GM19395 (cell line): ENCODE results near the gene XIST.
A peak's percentile ranks its signal among the peaks of the same experiment; 100 is the strongest.
"Not testable (repeated sequence)": the region's sequence is repeated elsewhere in the genome, so short reads cannot be mapped to it uniquely, and the experiment has no call there.

ENCODE experiments used
- ATAC-seq: cut with Tn5 transposase; IDR thresholded peaks from one replicate; pipeline ENCODE4 v1.9.1; 2021; ENCODE audit warnings: mild to moderate bottlenecking, moderate library complexity; ENCODE audit not compliant: unreplicated experiment

The XIST gene

GRCh38 chrX:73852467-73852866 is at the start of gene XIST:
Gene XIST, minus strand, starts transcription at chrX:73852714.
- no peak for ATAC-seq

DNA sequence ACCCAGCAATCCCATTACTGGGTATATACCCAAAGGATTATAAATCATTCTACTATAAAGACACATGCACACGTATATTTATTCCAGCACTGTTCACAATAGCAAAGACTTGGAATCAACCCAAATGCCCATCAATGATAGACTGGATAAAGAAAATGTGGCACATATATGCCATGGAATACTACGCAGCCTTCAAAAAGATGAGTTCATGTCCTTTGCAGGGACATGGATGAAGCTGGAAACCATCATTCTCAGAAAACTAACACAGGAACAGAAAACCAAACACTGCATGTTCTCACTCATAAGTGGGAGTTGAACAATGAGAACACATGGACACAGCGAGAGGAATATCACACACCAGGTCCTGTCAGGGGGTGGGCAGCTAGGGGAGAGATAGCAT is 45.8 kb upstream of the XIST start:
- ATAC-seq: not testable (repeated sequence)

DNA sequence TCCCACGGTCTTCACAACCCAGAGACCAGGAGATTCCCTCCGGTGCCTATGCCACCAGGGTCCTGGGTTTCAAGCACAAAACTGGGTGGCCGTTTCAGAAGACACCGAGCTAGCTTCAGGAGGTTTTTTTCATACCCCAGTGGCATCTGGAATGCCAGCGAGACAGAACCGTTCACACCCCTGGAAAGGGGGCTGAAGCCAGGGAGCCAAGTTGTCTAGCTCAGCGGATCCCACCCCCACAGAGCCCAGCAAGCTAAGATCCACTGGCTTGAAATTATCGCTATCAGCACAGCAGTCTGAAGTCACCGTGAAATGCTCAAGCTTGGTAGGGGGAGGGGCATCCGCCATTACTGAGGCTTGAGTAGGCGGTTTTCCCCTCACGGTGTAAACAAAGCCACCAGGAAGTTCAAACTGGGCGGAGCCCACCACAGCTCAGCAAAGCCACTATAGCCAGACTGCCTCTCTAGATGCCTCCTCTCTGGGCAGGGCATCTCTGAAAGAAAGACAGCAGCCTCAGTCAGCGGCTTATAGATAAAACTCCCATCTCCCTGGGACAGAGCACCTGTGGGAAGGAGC is 40.1 kb upstream of the XIST start:
- not testable (repeated sequence) for ATAC-seq

DNA sequence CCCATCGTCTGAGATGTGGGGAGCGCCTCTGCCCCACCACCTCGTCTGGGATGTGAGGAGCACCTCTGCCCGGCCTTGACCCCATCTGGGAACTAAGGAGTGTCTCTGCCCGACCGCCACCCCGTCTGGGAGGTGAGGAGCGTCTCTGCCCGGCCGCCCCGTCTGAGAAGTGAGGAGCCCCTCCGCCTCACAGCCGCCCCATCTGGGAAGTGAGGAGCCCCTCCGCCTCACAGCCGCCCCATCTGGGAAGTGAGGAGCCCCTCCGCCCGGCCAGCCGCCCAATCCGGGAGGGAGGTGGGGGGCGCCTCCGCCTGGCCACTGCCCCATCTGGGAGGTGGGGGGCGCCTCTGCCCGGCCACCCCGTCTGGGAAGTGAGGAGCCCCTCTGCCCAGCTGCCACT is 29.7 kb upstream of the XIST start:
- ATAC-seq: not testable (repeated sequence)

DNA sequence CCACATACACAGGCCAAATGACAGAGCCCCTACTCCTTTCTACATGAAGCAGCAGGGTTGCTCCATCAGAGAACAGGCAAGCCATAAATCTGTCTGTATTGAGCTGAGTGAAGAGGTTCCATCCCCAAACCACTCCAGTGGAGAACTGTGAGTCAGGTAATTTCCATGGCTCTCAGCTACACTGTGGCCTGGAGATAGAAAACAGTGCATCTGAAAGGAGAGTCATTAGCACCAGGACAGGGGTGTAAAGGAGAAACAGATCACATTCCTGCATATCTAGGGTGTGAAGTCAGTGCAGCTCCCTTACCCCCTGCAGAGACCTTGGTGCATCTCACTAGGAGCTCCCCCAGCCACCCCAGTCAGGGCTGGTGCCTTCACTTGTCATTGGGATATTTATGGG is 25.2 kb upstream of the XIST start:
- no peak for ATAC-seq

- no peak for ATAC-seq
Observed at GRCh38 chrX:73876911-73877310, 24.4 kb upstream of the XIST start.

DNA sequence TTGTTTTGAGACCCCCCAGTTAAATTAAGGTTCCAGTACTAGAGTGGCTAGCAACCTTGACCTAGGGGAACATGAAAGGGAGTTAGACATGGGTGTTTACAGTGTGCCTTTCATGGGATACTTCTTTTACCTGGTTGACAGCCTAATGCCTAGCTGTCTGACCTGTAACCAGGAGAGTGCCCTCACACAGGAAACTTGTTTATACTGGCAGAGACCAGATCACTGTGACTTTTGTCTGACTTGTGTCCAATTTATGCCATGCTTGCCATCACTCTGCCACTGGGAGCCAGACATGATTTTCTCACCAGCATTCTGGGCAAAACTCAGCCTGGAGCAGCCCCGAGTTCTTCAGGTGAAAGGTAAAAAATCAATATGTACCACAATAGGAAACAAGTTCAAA is 16.4 kb upstream of the XIST start:
- no peak for ATAC-seq

- no peak for ATAC-seq
Observed at GRCh38 chrX:73867144-73867543, 14.6 kb upstream of the XIST start.

DNA sequence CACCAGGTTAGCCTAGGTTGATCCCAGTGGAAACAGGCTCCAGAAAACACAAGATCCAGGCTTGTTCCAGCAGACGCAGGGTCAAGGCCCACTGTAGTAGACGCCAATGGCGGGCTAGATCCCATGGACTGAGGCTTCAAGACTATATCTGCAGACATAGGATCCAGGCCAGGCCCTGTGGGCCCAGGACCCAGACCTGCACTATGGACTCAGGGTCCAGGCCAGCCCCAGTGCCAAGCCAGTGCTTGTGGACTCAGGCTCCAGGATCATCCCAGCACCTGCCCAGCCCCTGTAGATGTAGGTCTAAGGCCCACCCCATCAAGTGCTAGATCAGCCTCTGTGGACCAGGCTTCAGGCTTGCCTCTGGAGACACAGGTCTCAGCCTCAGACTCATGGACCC is 11.3 kb upstream of the XIST start:
- ATAC-seq: no peak

DNA sequence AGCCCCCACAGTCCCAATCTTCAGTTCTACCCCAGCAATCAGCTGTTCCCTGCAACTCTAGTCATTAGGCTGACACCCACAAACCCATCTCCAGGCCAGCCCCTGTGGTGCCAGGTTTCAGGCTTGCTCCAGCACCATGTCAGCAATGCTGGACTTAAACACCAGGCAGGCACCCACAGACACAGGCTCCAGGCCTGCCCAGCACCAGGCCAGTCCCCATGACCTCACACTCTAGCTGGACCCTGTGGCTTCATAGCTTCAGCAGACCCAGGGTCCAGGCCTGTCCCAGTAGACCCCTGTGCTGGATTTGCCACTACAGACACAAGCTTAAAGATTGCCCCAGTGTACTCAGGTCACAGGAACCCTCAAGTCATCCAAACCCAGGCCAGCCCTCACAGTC is 10.8 kb upstream of the XIST start:
- no peak for ATAC-seq

GRCh38 chrX:73859622-73860021 is 7.1 kb upstream of the XIST start:
- no peak for ATAC-seq

DNA sequence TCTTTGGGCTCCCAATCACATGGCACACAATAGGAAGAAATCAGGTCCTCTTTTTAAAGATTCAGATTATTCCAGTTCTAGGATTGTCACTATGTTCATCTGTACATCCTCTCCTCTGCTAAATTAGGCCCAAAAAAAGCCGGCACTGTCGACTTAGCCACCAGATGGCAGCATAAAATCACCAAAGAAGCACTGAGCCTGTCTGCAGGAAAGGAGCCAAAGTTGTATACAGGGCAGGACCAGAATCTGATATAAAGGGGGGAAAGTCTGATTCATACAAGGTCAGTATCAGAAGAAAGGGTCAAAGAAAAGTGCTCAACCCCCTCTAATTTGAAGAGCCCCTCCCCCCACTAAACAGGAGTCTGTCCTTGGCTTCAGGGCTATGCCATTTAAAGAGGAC is 3.0 kb upstream of the XIST start:
- ATAC-seq: peak; percentile 28

DNA sequence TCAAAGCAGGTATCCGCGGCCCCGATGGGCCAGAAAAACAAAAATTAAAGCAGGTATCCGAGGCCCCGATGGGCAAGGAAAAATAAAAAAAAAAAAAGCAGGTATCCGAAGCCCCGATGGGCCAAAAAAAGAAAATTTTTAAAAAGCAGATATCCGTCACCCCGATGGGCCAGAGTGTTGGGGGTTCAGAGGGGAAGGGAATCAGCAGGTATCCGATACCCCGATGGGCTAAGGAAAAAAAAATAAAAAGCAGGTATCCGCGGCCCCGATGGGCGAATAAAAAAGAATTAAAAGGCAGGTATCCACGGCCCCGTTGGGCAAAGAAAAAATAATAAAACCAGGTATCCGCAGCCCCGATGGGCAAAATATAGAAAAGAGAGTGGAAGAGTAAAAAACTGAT is 492 bp downstream of the XIST start:
- no peak for ATAC-seq

DNA sequence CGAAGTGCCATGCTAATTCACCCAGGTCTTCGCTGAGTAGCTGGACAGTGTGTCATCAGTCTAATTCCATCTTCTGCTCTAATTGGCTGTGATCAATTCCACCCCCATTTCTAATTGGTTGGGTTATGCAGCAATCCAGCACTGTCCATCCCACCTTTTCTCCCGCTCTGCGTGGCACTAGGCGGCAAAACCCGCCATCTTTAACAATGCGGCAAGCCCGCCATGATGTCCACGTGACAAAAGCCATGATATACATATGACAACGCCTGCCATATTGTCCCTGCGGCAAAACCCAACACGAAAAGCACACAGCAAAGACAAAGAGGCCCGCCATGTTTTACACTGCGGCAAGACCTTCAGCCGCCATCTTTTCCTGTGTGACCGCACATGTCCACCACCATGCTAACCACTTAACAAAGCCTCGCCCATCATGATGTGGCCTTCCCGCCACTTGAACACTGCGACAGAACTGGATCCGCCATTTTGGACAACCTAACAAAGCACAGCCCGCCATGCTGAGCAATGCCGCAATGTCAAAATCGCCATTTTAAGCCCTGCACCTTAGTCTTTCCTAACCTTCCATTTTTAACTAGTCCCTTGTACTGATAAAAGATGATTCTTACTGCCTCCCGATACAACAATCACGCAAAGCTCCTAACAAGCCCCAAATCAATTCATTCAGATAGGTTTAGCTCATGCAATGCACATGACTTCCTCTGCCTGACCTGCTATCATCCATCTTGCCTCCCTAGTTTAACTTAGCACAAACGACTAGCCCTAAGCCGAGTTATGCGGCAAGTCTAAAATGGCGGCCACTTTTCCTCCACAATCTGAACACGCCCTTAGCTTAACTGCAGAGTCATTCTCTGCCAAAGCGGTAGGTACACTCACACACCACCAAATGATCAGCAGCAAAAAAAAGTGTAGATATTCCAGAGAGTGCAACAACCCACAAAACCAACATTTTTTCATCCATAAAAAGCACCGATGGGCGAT is 1.2 kb downstream of the XIST start:
- ATAC-seq: peak; percentile 78

GRCh38 chrX:73850124-73851013 is 2.1 kb downstream of the XIST start:
- no peak for ATAC-seq

DNA sequence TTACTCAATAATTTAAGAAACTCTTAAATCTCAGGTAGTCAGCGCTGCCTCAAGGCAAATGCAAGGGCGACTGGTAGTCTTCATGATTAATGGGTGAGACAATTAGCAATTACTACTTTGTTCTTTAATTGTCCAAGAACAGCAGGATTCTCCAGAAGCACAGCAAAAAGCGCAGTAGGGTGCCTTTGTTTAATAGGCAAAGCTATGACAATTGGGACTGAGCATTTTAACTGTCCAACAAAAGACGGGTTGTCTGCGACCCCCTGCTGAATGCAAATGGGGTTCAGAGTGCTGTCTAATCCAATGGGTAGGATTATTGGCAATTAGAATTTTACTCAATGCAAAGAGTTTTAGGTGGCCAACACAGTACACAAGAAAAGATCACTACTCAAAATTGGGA is 3.4 kb downstream of the XIST start:
- ATAC-seq: no peak

DNA sequence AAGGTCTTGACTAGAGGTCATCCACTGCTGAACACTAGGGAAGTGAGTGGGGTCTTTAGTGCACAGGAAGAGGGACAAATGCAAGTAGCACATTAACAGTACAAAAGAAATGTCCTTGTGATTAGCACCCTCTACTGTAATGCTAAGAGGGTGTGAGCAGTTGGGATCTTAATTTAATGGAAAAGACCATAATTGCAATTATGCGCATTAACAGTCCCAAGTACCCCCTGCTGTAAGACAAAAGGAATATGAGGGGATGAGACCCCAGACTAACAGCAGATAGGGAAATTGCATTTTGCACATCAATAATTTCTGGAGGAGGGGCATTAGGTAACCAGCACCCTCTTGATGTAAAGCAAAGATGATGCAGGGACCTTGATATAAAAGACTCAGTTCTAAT is 4.5 kb downstream of the XIST start:
- no peak for ATAC-seq

GRCh38 chrX:73847100-73847499 is 5.4 kb downstream of the XIST start:
- ATAC-seq: no peak

GRCh38 chrX:73842541-73843234 is 9.8 kb downstream of the XIST start:
- ATAC-seq: no peak

DNA sequence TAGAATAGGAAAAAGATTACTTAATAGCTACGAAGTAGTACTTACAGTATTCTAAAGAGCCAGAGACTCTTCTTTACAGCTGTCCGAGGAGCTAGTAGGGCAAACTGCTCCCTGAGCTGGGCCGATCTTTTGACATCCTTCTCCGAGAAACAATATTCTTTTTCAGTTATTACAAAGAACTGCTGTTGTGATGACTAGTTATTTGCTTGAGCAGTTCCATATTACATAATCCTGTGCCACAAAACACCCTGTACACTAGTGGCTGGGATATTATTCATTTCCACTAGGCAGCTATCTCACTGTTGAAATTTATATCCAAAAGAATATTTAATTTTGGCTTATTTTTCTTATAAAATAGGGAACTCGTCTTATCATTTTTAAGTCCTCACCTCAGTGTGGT is 11.2 kb downstream of the XIST start:
- ATAC-seq: no peak
